ENCODE results near the gene MEIS1. TPM values are rescaled to one million over a fixed set of nuclear protein-coding genes. Genes with fewer than 3 reads are reported as not detected.

Gene MEIS1
- total and polyA plus RNA-seq, 2 of the 8 experiments (the other 6 are each of a cell fraction or from before 2014, with no cell fraction given) = 0.17 to 1.2 TPM

GRCh38 chr2:66463206-66463755 is 28.4 kb downstream of the MEIS1 start:
- no peaks in the 10 kb centered on the region for H3K9me3 ChIP-seq (ENCODE audit: insufficient read depth in 2 of 2, low read depth in 1 of 2, low read length in 1 of 2)

More at GRCh38 chr2:66463206-66463755, 28.4 kb downstream of the MEIS1 start:
- TF ChIP-seq ASH2L (IDR thresholded peaks at IDR 0.05; ENCODE audit: low read length) (no peak), POU5F1 (IDR thresholded peaks at IDR 0.05; ENCODE audit: low read depth, low read length) (no peak), EP300 (IDR thresholded peaks at IDR 0.05; ENCODE audit: borderline replicate concordance in 1 of 2, low read depth in 2 of 2, low read length in 2 of 2) (no peak), KDM4A (IDR thresholded peaks at IDR 0.05; ENCODE audit: low read depth, low read length, severe bottlenecking) (no peak), RAD21 (IDR thresholded peaks at IDR 0.05 in 1 of 2, conservative IDR thresholded peaks at IDR 0.05 in 1 of 2; ENCODE audit: low read depth in 2 of 2, low read length in 2 of 2) (no peak), RBBP5 (IDR thresholded peaks at IDR 0.05; ENCODE audit: borderline replicate concordance, low read depth, low read length) (no peak), RNF2 (IDR thresholded peaks at IDR 0.05; ENCODE audit: borderline replicate concordance, low read depth, low read length, missing control alignments, poor library complexity, severe bottlenecking) (no peak), EGR1 (IDR thresholded peaks at IDR 0.05; ENCODE audit: borderline replicate concordance, low read depth, low read length) (no peak), SP2 (IDR thresholded peaks at IDR 0.05; ENCODE audit: low read length) (no peak)
- H2BK5ac ChIP-seq (ENCODE audit: low read depth, low read length) = no peak overlapping the region
- H2BK12ac ChIP-seq (ENCODE audit: low read depth, low read length) = no peak overlapping the region
- H3K79me2 ChIP-seq (ENCODE audit: control insufficient read depth in 1 of 2, insufficient read depth in 2 of 2, low read length in 2 of 2) = no peaks in the 10 kb centered on the region
- H2BK120ac ChIP-seq (replicated peaks; ENCODE audit: low read depth, low read length) = no peak overlapping the region
- DNase-seq (ENCODE audit: low read depth in 1 of 2, low spot score in 2 of 2) (no peak), FAIRE-seq (no peak)
- H2AFZ ChIP-seq (ENCODE audit: low read length) = no peak overlapping the region
- H4K5ac ChIP-seq (ENCODE audit: insufficient read length, low read depth, low read length) = no peak overlapping the region
- CTCF ChIA-PET (ENCODE audit: partially characterized antibody) = interaction anchor here (0.8 to 1.4 kb wide), 2 partner anchors 13 to 15 kb away, joined by 3 to 7 read pairs; no protein-coding TSS in a partner anchor
- no peak overlapping the region for H2BK20ac ChIP-seq (ENCODE audit: low read length)
- POLR2A ChIA-PET (ENCODE audit: partially characterized antibody) = no interaction called here
- no peak overlapping the region for H3K27ac ChIP-seq (ENCODE audit: low read depth, low read length)
- no peak overlapping the region for H3K9ac ChIP-seq (replicated peaks in 1 of 4; ENCODE audit: extremely low read depth in 1 of 4, low read depth in 3 of 4, low read length in 3 of 4)
- H3K4me3 ChIP-seq (ENCODE audit: extremely low read depth in 1 of 4, insufficient read depth in 2 of 4, low read depth in 3 of 4, low read length in 4 of 4) = no peak overlapping the region
- no peak overlapping the region for H4K8ac ChIP-seq (ENCODE audit: extremely low read depth, insufficient read depth, low read length)
- no peak overlapping the region for H2BK15ac ChIP-seq (ENCODE audit: low read length)
- no peak overlapping the region for H3K14ac ChIP-seq (ENCODE audit: insufficient read length)
- no peaks in the 10 kb centered on the region for H3K36me3 ChIP-seq (ENCODE audit: control insufficient read depth in 2 of 4, insufficient read depth in 4 of 4, low read length in 3 of 4)
- no peak overlapping the region for H3K4ac ChIP-seq (replicated peaks; ENCODE audit: insufficient read length, low read depth, low read length)
- no peak overlapping the region for H3K18ac ChIP-seq (ENCODE audit: extremely low read depth, low read length)
- no peak overlapping the region for H2AK5ac ChIP-seq (ENCODE audit: low read depth, low read length)
- H3K27me3 ChIP-seq (replicated peaks in 1 of 4; ENCODE audit: control insufficient read depth in 3 of 4, extremely low read depth in 1 of 4, insufficient read depth in 3 of 4, low read length in 3 of 4) = no peaks in the 10 kb centered on the region
- no peak overlapping the region for H4K91ac ChIP-seq (replicated peaks; ENCODE audit: insufficient read length, low read length)
- H3K23me2 ChIP-seq (ENCODE audit: low read depth, low read length) = no peaks in the 10 kb centered on the region; the same call in 1 of the 2 replicates
- 87% methylated on average over 3 of the region's 3 CpGs; no CpG with 5 or more reads in 1 of the 2 experiments for WGBS, 2 experiments (ENCODE audit: extremely low coverage in 1 of 2, insufficient coverage in 1 of 2, insufficient read length in 1 of 2, insufficient replicate concordance in 2 of 2, low coverage in 1 of 2, low lambda C conversion rate in 2 of 2, missing lambda C conversion rate in 1 of 2)
- no peak overlapping the region for H3K56ac ChIP-seq (replicated peaks; ENCODE audit: insufficient read length, low read depth, low read length)
- H3K23ac ChIP-seq (ENCODE audit: insufficient read length) = no peak overlapping the region
- H4K20me1 ChIP-seq (replicated peaks in 1 of 2; ENCODE audit: control insufficient read depth in 1 of 2, insufficient read depth in 2 of 2, low read length in 2 of 2) = no peaks in the 10 kb centered on the region
- no peaks in the 10 kb centered on the region for H3K79me1 ChIP-seq (ENCODE audit: low read depth, low read length)
- no peaks in the 10 kb centered on the region for H3K4me1 ChIP-seq (replicated peaks in 1 of 4; ENCODE audit: control insufficient read depth in 3 of 4, insufficient read depth in 4 of 4, low read length in 3 of 4)
- no peak overlapping the region for H3K4me2 ChIP-seq (ENCODE audit: insufficient read depth in 1 of 2, low read depth in 2 of 2, low read length in 2 of 2)

All from H1 (cell line).